Small intestine (tissue), 7 donors: ENCODE data around the gene ARL6. TPM values are rescaled to one million over a fixed set of nuclear protein-coding genes. Genes with fewer than 3 reads are reported as not detected.

Source experiments
- DNase-seq, 2 donors: peaks; one replicate each; pipeline versions ENCODE4 v3.0.0 to v3.0.0-alpha.2; 2013
- FAIRE-seq: peaks from 2 replicates; lab custom pipeline; 2012; peaks lifted over from hg19 to GRCh38; lab: Jason Lieb, UNC
- H3K27ac ChIP-seq, 3 donors: one replicate each; pipeline ENCODE4 v1.5.1; 2013; ENCODE audit warnings: low read length in 2 of 3, mild to moderate bottlenecking in 2 of 3, control low read depth in 1 of 3, inconsistent platforms in 1 of 3, low read depth in 1 of 3, moderate library complexity in 1 of 3
- H3K27me3 ChIP-seq, 3 donors: one replicate each; pipeline ENCODE4 v1.6.1; 2013; ENCODE audit warnings: low read length in 3 of 3, inconsistent platforms in 1 of 3; ENCODE audit not compliant: control insufficient read depth in 3 of 3, insufficient read depth in 3 of 3
- H3K36me3 ChIP-seq, 3 donors: one replicate each; pipeline ENCODE4 v1.6.1; 2013; ENCODE audit warnings: low read length in 3 of 3, inconsistent platforms in 1 of 3, low read depth in 1 of 3, mild to moderate bottlenecking in 1 of 3, moderate library complexity in 1 of 3; ENCODE audit not compliant: control insufficient read depth in 3 of 3, insufficient read depth in 2 of 3
- H3K4me1 ChIP-seq, 3 donors: one replicate each; pipeline ENCODE4 v1.6.1; 2013; ENCODE audit warnings: low read length in 2 of 3, inconsistent platforms in 1 of 3, low read depth in 1 of 3, mild to moderate bottlenecking in 1 of 3, moderate library complexity in 1 of 3; ENCODE audit not compliant: control insufficient read depth in 3 of 3, insufficient read depth in 2 of 3
- H3K4me3 ChIP-seq, 3 donors: one replicate each; pipeline ENCODE4 v1.5.1; 2013; ENCODE audit warnings: low read length in 3 of 3, control low read depth in 1 of 3, inconsistent platforms in 1 of 3, low read depth in 1 of 3, mild to moderate bottlenecking in 1 of 3, moderate library complexity in 1 of 3
- H3K9me3 ChIP-seq, 2 donors: one replicate each; pipeline ENCODE4 v1.6.1; 2013; ENCODE audit warnings: low read depth in 1 of 2, low read length in 1 of 2; ENCODE audit not compliant: control insufficient read depth in 2 of 2, insufficient read depth in 1 of 2
- WGBS, 3 donors: extraction: QIAGEN DNeasy Blood & Tissue Kit; methylation state at CpG; one replicate each; pipeline ENCODE4 v1.1.7; 2013; 5-methylcytosine and 5-hydroxymethylcytosine counted together
- polyA plus RNA-seq, 4 donors: library from polyadenylated mRNA; stranded (reverse) in 3 of 4; unstranded in 1 of 4; fragments of 200-250 nt in 3 of 4; fragments of 120-200 nt in 1 of 4; gene quantifications; one replicate each; pipeline versions ENCODE4 v1.2.1 to v1.2.3, GENCODE V29; 2013
- donor health status: healthy with polysubstance abuse.
- donor health status: control.
- donor health status: control.
- donor health status: Bipolar disorder and iron deficiency.
- donor health status: healthy.

ARL6 gene
- polyA plus RNA-seq, 4 donors, result 0.67 to 4.1 (median 1.9) TPM

DNA sequence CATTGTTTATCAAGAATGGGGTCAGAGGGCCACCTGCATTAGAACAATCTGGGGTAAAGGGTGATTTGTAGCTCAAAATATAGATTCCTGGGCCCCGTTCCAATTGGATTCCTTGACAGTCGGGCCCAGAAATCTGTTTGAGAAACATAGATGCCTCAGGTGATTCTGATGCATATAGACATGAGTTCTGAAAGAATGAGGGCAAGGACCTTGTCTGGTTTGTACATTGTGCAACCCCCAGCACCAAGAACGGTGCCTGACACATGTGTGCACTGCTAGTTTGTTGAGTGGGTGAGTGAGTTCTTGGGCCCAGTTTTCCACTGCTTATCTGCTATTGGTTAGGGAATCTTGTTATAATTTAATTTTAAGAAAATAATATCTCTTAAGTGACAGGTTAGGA, 73.8 kb downstream of the ARL6 start:
- H3K4me1 ChIP-seq, result peaks cover 0 to 3% (median 0%) of the 10 kb centered on the region in 3 donors
- no peaks in the 10 kb centered on the region for H3K9me3 ChIP-seq
- no peak overlapping the region for H3K4me3 ChIP-seq
- 75 to 88% (median 76%) methylated on average over 3 of the region's 3 CpGs for WGBS, 3 donors
- H3K27me3 ChIP-seq, result no peaks in the 10 kb centered on the region
- FAIRE-seq (no peak), DNase-seq (no peak)
- no peaks in the 10 kb centered on the region for H3K36me3 ChIP-seq
- H3K27ac ChIP-seq, result no peak overlapping the region

DNA sequence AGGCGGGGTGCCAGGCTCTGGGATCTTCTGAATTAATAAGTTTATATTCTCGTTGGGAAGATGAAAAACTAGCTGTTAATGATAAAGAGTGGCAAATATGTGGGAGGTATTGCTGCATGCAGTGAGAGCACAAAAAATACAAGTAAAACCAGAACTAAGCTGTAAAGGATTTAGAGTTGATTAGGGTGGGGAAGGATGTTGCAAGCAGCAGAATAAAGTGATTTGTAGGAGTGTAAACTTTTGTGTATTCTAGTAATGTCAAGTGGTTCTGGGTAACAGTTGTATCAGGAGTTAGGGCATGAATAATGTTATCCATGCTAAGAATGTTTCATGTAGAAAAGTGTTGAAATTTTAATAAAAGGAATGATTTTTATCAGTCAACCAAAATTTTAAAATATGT, 75.4 kb downstream of the ARL6 start:
- DNase-seq (no peak), FAIRE-seq (no peak)
- no peaks in the 10 kb centered on the region for H3K36me3 ChIP-seq
- H3K27ac ChIP-seq, result no peak overlapping the region
- no peak overlapping the region for H3K4me3 ChIP-seq
- peaks cover 0 to 3% (median 0%) of the 10 kb centered on the region in 3 donors for H3K4me1 ChIP-seq
- no peaks in the 10 kb centered on the region for H3K9me3 ChIP-seq
- 75 to 83% (median 79%) methylated on average over 2 of the region's 2 CpGs for WGBS, 3 donors
- no peaks in the 10 kb centered on the region for H3K27me3 ChIP-seq

DNA sequence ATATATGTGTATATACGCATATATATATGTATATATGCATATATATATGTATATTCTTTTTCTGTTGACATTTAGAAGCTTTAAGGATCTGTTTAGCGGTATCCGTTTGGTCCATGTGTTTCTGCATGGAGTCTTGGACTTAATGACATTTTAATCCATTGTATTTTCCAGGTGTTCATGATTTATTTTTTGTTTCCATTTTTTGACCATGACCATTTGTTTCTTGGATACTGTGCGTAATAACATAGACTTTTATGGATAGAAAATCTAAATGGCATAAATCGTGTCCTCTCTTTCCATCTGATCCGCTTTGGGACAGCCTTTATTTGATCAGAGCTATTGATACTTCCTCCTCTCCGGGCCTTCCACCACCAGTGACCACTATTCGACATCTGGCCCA, 76.7 kb downstream of the ARL6 start:
- Histone ChIP-seq H3K27ac (no peak overlapping the region), H3K27me3 (no peaks in the 10 kb centered on the region), H3K36me3 (no peaks in the 10 kb centered on the region), H3K4me1 (peaks cover 0 to 3% (median 0%) of the 10 kb centered on the region in 3 donors), H3K9me3 (no peaks in the 10 kb centered on the region), H3K4me3 (no peak overlapping the region)
- DNase-seq, result no peak
- WGBS, 3 donors, result 93 to 96% (median 95%) methylated on average over 8 of the region's 8 CpGs
- FAIRE-seq, result no peak

DNA sequence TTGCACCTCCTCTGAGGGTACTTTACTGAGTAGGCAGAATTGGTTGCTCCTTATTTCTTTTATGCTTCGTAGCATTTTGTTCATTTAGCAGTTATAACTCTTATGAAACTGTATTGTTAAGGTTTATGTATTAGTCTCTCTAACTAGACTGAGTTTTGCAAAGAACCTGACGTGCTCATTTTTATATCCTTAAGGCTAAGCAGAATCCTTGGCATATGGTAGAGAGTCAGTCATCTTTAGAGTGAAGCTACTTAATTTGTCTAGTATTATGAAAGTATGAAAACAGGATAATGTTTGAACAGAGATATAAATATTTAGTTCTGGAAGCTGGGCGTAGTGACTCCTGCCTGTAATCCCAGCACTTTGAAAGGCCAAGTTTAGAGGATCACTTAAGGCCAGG, 77.4 kb downstream of the ARL6 start:
- Histone ChIP-seq H3K27me3 (no peaks in the 10 kb centered on the region), H3K27ac (no peak overlapping the region), H3K4me3 (no peak overlapping the region), H3K9me3 (no peaks in the 10 kb centered on the region), H3K36me3 (peaks cover 0 to 2% (median 0%) of the 10 kb centered on the region in 3 donors), H3K4me1 (peaks cover 0 to 3% (median 0%) of the 10 kb centered on the region in 3 donors)
- no peak for FAIRE-seq
- WGBS, 3 donors, result 79 to 87% (median 84%) methylated on average over 3 of the region's 3 CpGs
- no peak for DNase-seq

DNA sequence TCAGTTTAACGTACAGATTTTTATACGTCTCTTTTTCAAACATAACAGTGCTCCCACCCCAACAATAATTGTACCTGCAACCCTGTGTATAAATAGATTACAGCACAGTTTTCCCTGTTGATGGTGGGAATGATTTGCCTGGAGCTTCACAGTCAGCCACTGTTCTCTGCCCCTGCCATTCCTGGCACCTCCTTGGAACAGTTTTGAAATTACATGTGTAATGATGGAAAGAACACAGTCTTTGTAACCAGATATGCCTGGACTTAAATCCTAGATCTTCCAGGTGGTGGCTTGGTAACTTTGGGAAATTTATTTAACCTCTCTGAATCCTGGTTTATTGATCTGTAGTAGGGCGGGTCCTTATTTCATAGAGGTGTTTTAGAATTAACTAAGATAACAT, 84.2 kb downstream of the ARL6 start:
- no peak for DNase-seq
- FAIRE-seq, result no peak
- Histone ChIP-seq H3K4me3 (no peak overlapping the region), H3K27me3 (no peaks in the 10 kb centered on the region), H3K4me1 (no peaks in the 10 kb centered on the region), H3K9me3 (no peaks in the 10 kb centered on the region), H3K36me3 (peaks cover 0 to 3% (median 0%) of the 10 kb centered on the region in 3 donors), H3K27ac (no peak overlapping the region)
- WGBS, 3 donors, result 87 to 94% (median 91%) methylated on average over 3 of the region's 3 CpGs

Other genes with a start within 250 kb of the ARL6 start
- 10 to 100 TPM in 1 of 4 donors, 1 to 10 TPM in 3; 1.3 to 11.0 (median 4.1) TPM for gene CRYBG3, start 57.3 kb downstream of the ARL6 start, polyA plus RNA-seq
- gene RIOX2, start 207.7 kb downstream of the ARL6 start, polyA plus RNA-seq, result 10 to 100 TPM in 2 of 4 donors, 1 to 10 TPM in 2; 5.6 to 26.4 (median 10.6) TPM